Activated CD4-positive, alpha-beta T cell treated with anti-CD3 and anti-CD28 coated beads, Interleukin-2, amount 50 U/mL, for 48 hours (primary cell): ENCODE data around the gene TET3.

Source experiments
- DNase-seq, 2 experiments: peaks; one replicate each; pipeline ENCODE4 v3.0.0-alpha.2; 2020

The TET3 gene

GRCh38 chr2:74007711-74008110, 23.0 kb downstream of the TET3 start:
- DNase-seq, result no peak

GRCh38 chr2:74008761-74009395, 24.2 kb downstream of the TET3 start:
- DNase-seq, result no peak

GRCh38 chr2:74009577-74009976, 24.9 kb downstream of the TET3 start:
- no peak for DNase-seq

DNA sequence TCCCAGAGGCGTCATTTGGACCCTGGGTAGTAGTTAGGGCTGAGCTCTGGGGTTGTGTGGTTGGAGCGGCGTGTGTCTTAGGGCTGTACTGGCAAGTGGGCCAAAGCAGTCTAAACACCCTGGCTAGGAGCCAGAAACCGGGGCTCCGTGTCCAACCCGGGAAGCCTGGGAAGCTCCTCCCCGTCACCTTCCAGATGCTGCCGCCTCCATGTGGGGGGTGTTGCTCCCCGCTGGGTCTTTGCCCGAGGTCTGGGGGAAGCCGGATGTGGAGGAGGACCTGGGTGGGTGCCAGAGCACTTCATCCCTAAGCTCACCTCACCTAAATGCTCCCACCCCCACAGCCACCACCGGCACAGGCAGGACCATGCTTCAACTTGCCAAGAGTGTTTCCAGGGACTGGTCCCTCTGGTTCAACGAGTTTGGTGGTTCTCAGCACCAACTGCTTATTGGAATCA, 25.4 kb downstream of the TET3 start:
- no peak for DNase-seq

GRCh38 chr2:74011246-74011645, 26.5 kb downstream of the TET3 start:
- DNase-seq, result no peak

DNA sequence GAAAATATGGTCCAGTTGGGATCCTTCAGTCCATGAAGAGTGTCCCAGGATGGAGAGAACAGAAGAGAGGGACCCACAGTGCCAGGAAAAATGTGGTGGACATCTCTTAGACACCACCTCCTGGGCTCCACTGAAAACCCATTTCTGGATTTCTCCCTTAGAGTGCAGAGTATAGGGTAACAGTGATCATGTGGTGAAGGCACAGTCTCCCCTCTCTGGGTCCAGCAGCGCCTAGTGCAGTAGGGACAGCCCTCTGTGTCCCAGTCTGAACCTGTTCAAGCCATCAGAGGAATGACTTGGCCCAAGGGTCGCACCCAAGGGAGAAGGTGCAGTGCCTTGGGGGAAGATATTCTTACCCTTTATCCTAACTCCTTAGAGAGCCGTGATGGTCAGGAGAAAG, 30.1 kb downstream of the TET3 start:
- DNase-seq, result no peak

GRCh38 chr2:74017223-74017622, 32.5 kb downstream of the TET3 start:
- no peak for DNase-seq

- DNase-seq, result no peak
These were observed 34.8 kb downstream of the TET3 start for GRCh38 chr2:74019516-74019915.

- DNase-seq, result no peak
These were observed 36.1 kb downstream of the TET3 start for GRCh38 chr2:74020702-74021406.

DNA sequence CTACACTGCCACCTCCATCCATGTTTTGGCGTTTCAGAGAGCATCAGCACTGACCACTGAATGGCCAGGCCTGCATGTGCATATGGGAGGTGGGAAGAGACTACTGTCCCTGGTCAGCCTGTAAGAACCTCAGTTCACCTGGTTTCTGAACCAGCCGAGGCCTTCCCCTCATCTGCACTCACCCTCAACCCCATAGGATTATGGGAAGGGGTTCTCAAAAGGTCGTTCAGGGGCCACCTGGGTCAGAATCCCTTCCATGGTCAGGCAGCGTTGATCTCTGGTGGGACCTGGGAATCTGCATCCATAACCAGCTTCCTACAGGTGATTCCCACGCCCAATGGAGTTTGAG, 36.7 kb downstream of the TET3 start:
- no peak for DNase-seq

DNA sequence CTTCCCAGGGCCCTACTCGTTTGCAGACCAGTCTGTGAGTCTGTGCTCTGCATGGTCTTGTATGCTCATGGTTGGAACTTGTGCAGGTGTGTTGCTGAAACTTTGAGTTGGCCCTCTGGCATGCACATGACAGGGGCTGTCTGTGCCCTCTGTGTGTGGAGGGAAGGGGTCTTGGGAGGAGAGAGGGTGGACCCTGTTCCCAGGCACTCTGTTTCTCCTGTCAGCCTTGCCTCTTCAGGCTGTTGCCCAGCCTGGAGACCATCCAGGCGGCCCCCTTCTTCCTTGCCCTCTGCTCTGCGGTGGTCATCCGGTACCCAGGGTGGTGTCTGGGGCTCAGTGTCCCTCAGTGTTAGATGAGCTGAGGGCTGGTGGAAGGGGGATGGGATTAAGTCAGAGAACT, 39.5 kb downstream of the TET3 start:
- no peak for DNase-seq

GRCh38 chr2:74025971-74026612, 41.4 kb downstream of the TET3 start:
- DNase-seq, result no peak

- DNase-seq, result no peak
These were observed 42.1 kb downstream of the TET3 start for GRCh38 chr2:74026687-74027241.

GRCh38 chr2:74027496-74027895, 42.8 kb downstream of the TET3 start:
- no peak for DNase-seq

DNA sequence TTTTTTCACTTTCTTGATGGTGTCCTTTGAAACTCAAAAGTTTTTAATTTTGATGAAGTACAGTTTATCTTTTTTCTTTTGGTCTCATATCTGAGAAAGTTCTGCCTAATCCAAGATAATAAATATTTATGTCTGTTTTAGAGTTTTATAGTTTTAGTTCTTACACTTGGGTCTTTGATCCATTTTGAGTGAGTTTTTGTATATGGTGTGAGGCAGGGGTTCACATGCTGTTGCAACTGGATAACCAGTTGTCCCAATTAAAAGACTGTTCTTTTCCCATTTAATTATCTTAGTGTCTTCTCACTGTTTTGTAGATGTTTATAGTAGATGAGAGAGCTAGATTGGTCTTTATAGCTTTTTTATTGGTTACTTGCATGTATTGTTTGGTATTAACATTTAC, 43.6 kb downstream of the TET3 start:
- DNase-seq, result no peak

GRCh38 chr2:74028741-74029140, 44.0 kb downstream of the TET3 start:
- DNase-seq, result no peak

DNA sequence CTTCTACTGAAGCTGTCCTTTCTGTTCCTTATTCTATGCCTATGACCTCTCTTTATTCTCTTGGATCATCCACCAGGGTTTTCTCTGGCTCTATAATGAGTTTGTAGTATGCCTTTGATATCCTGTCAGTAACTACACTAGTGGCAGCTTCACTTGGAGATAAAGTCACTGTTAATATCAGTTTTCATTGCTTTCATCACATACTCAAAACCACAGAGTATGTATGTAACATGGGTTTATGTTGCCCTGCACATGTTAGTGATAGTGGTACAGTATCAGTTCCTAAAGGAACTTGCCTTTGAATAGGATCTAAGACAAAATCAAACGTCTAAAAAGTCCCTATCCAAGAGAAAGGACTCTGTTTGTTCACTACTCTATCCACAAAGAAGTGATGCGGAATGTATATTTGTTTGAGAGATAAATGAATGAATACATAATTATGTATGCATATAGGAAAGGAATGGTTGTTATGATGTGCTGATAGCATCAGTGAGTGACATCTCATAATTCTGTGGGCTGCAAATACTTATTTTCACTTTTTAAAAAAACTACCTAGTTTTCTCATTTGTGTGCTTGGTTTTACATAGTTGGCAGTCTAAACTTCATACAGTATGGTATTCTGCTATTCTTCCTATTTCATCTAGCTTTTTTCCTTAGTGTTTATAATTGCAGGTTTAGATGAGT, 45.1 kb downstream of the TET3 start:
- DNase-seq, result no peak

GRCh38 chr2:74031221-74031620, 46.5 kb downstream of the TET3 start:
- no peak for DNase-seq

DNA sequence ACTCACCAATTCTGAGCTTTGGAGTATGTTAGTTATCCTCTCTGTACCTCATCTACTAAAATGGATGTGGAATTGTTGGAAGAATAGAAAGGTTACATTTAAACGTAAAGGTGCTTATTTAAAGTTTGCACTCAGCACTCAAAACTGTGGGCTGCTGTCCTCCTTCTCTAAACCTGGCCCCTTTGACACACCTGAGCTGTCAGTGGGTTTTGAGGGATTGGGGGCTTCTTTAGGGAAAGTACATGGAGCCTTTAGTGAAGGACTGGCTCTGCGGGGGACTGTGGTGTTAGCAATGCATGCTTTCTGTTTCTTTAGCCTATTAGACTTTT, 47.2 kb downstream of the TET3 start:
- no peak for DNase-seq

DNA sequence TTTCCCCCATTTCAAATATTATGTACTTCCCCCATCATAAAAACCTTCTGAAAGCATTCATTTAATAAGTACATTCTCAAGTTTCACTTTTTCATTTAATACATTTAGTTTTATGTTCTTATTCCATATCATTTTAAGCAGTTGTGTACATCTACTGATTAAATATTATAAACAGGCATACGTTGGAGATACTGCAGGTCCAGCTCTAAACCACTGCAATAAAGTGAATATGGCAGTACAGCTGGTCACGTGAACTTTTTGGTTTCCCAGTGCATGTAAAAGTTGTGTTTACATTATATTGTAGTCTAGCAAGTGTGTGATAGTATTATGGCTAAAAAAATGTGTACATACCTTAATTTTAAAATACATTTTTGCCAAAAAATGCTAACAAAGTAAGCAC, 48.7 kb downstream of the TET3 start:
- DNase-seq, result no peak
